H1 (cell line): ENCODE results near the gene OLFML2A. TPM values are rescaled to one million over a fixed set of nuclear protein-coding genes. Genes with fewer than 3 reads are reported as not detected.

Experiments
- CTCF ChIA-PET: fragments of 300-600 bp; sonication (Branson Sonifier 250); formaldehyde crosslinking; loops from one replicate; lab custom pipeline; 2021; ENCODE audit not compliant: partially characterized antibody; lab: Charles Lee
- POLR2A ChIA-PET: fragments of 300-600 bp; sonication (Branson Sonifier 250); formaldehyde crosslinking; loops from one replicate; lab custom pipeline; 2021; ENCODE audit warnings: inconsistent platforms; ENCODE audit not compliant: partially characterized antibody; lab: Charles Lee
- DNase-seq, 2 experiments: peaks; one replicate each; pipeline versions ENCODE4 v3.0.0 to v3.0.0-alpha.2; 2010 to 2022; ENCODE audit warnings: low spot score in 2 of 2, low read depth in 1 of 2, mixed read lengths in 1 of 2
- FAIRE-seq: peaks from 2 replicates; lab custom pipeline; 2011; peaks lifted over from hg19 to GRCh38; lab: Jason Lieb, UNC
- H2AFZ ChIP-seq: 2 replicates; pipeline ENCODE4 v1.8.1; 2012; ENCODE audit warnings: low read length, inconsistent platforms
- H2AK5ac ChIP-seq: 2 replicates; pipeline ENCODE4 v1.6.1; 2013; ENCODE audit warnings: low read depth, low read length
- H2BK120ac ChIP-seq: replicated peaks from 2 replicates; pipeline ENCODE3; 2013; ENCODE audit warnings: low read depth, low read length, inconsistent platforms
- H2BK12ac ChIP-seq: 2 replicates; pipeline ENCODE4 v1.6.1; 2013; ENCODE audit warnings: low read depth, low read length
- H2BK15ac ChIP-seq: 2 replicates; pipeline ENCODE4 v1.6.1; 2013; ENCODE audit warnings: low read length
- H2BK20ac ChIP-seq: 2 replicates; pipeline ENCODE4 v1.6.1; 2013; ENCODE audit warnings: low read length
- H2BK5ac ChIP-seq: 2 replicates; pipeline ENCODE4 v1.6.1; 2013; ENCODE audit warnings: low read depth, low read length
- H3K14ac ChIP-seq: 2 replicates; pipeline ENCODE4 v1.6.1; 2013; ENCODE audit warnings: inconsistent platforms; ENCODE audit not compliant: insufficient read length
- H3K18ac ChIP-seq: 2 replicates; pipeline ENCODE4 v1.6.1; 2013; ENCODE audit warnings: low read length; ENCODE audit errors: extremely low read depth
- H3K23ac ChIP-seq: 2 replicates; pipeline ENCODE4 v1.6.1; 2013; ENCODE audit warnings: inconsistent platforms; ENCODE audit not compliant: insufficient read length
- H3K23me2 ChIP-seq: 2 replicates; pipeline ENCODE4 v1.6.1; 2013; ENCODE audit warnings: low read depth, low read length
- H3K27ac ChIP-seq: 2 replicates; pipeline ENCODE4 v1.6.1; 2011; ENCODE audit warnings: low read depth, low read length, inconsistent platforms
- H3K27me3 ChIP-seq, 4 experiments: replicated peaks in 1 of 4; 1 replicate in 1 of 4; 2 replicates in 3 of 4; pipeline versions ENCODE4 v1.6.1 to v1.8.1; 2011 to 2013; ENCODE audit warnings: low read length in 3 of 4, mild to moderate bottlenecking in 3 of 4, inconsistent platforms in 2 of 4, mixed read lengths in 2 of 4, moderate library complexity in 1 of 4; ENCODE audit not compliant: control insufficient read depth in 3 of 4, insufficient read depth in 3 of 4; ENCODE audit errors: extremely low read depth in 1 of 4
- H3K36me3 ChIP-seq, 4 experiments: 2 replicates each; pipeline versions ENCODE4 v1.6.1 to v1.8.1; 2011 to 2013; ENCODE audit warnings: mild to moderate bottlenecking in 4 of 4, low read length in 3 of 4, moderate library complexity in 2 of 4, control low read depth in 1 of 4, inconsistent platforms in 1 of 4; ENCODE audit not compliant: insufficient read depth in 4 of 4, control insufficient read depth in 2 of 4
- H3K4ac ChIP-seq: replicated peaks from 2 replicates; pipeline ENCODE3; 2013; ENCODE audit warnings: low read length, low read depth, mixed read lengths, inconsistent platforms; ENCODE audit not compliant: insufficient read length
- H3K4me1 ChIP-seq, 4 experiments: replicated peaks in 1 of 4; 1 replicate in 1 of 4; 2 replicates in 3 of 4; pipeline versions ENCODE4 v1.6.1 to v1.8.1; 2011 to 2013; ENCODE audit warnings: low read length in 3 of 4, inconsistent platforms in 2 of 4, mixed read lengths in 1 of 4; ENCODE audit not compliant: insufficient read depth in 4 of 4, control insufficient read depth in 3 of 4
- H3K4me2 ChIP-seq, 2 experiments: 2 replicates each; pipeline versions ENCODE4 v1.6.1 to v1.8.1; 2011 to 2013; ENCODE audit warnings: low read depth in 2 of 2, low read length in 2 of 2, control low read depth in 1 of 2, inconsistent platforms in 1 of 2, mild to moderate bottlenecking in 1 of 2; ENCODE audit not compliant: insufficient read depth in 1 of 2
- H3K4me3 ChIP-seq, 4 experiments: fragments of 200-600, 300-600 bp in 1 of 4; sonication (generic), shearing (Covaris generic), sonication (Bioruptor Twin) in 1 of 4; 2 replicates each; pipeline versions ENCODE4 v1.5.1 to v1.8.1; 2011 to 2016; ENCODE audit warnings: low read length in 4 of 4, low read depth in 3 of 4, control low read depth in 2 of 4, inconsistent platforms in 2 of 4, mild to moderate bottlenecking in 2 of 4, mixed read lengths in 1 of 4, moderate library complexity in 1 of 4; ENCODE audit not compliant: insufficient read depth in 2 of 4; ENCODE audit errors: extremely low read depth in 1 of 4
- H3K56ac ChIP-seq: replicated peaks from 2 replicates; pipeline ENCODE3; 2013; ENCODE audit warnings: low read depth, mild to moderate bottlenecking, mixed read lengths, low read length, inconsistent platforms; ENCODE audit not compliant: insufficient read length
- H3K79me1 ChIP-seq: 2 replicates; pipeline ENCODE4 v1.6.1; 2013; ENCODE audit warnings: low read depth, low read length, control low read depth
- H3K79me2 ChIP-seq, 2 experiments: 2 replicates each; pipeline versions ENCODE4 v1.6.1 to v1.8.1; 2012 to 2013; ENCODE audit warnings: low read length in 2 of 2, mild to moderate bottlenecking in 2 of 2, inconsistent platforms in 1 of 2; ENCODE audit not compliant: insufficient read depth in 2 of 2, control insufficient read depth in 1 of 2
- H3K9ac ChIP-seq, 4 experiments: replicated peaks in 1 of 4; 1 replicate in 1 of 4; 2 replicates in 3 of 4; pipeline versions ENCODE4 v1.6.1 to v1.8.1; 2011 to 2013; ENCODE audit warnings: low read depth in 3 of 4, low read length in 3 of 4, control low read depth in 2 of 4, mild to moderate bottlenecking in 2 of 4, moderate library complexity in 2 of 4, inconsistent platforms in 1 of 4; ENCODE audit errors: extremely low read depth in 1 of 4
- H3K9me3 ChIP-seq, 2 experiments: 2 replicates each; pipeline versions ENCODE4 v1.6.1 to v1.8.1; 2012 to 2013; ENCODE audit warnings: mild to moderate bottlenecking in 2 of 2, moderate library complexity in 2 of 2, control low read depth in 1 of 2, inconsistent platforms in 1 of 2, low read depth in 1 of 2, low read length in 1 of 2, mixed read lengths in 1 of 2; ENCODE audit not compliant: insufficient read depth in 2 of 2
- H4K20me1 ChIP-seq, 2 experiments: replicated peaks in 1 of 2; 2 replicates each; pipeline versions ENCODE3 to v1.8.1; 2011 to 2013; ENCODE audit warnings: inconsistent platforms in 2 of 2, low read length in 2 of 2, mild to moderate bottlenecking in 1 of 2; ENCODE audit not compliant: insufficient read depth in 2 of 2, control insufficient read depth in 1 of 2
- H4K5ac ChIP-seq: 2 replicates; pipeline ENCODE4 v1.6.1; 2013; ENCODE audit warnings: low read length, low read depth, mixed read lengths, inconsistent platforms; ENCODE audit not compliant: insufficient read length
- H4K8ac ChIP-seq: 2 replicates; pipeline ENCODE4 v1.8.0; 2013; ENCODE audit warnings: mild to moderate bottlenecking, moderate library complexity, low read length, inconsistent platforms; ENCODE audit not compliant: insufficient read depth; ENCODE audit errors: extremely low read depth
- H4K91ac ChIP-seq: replicated peaks from 2 replicates; pipeline ENCODE3; 2013; ENCODE audit warnings: low read length, mixed read lengths, inconsistent platforms; ENCODE audit not compliant: insufficient read length
- BRCA1 ChIP-seq: IDR thresholded peaks from 2 replicates; pipeline ENCODE4 v1.6.1; 2012; ENCODE audit warnings: low read depth, low read length, improper control_type of control experiment
- CBX8 ChIP-seq: fragments of 300-800, 300-1000 bp; sonication (generic); IDR thresholded peaks from 2 replicates; pipeline ENCODE4 v1.7.1; 2016; ENCODE audit warnings: low read depth, low read length, borderline replicate concordance
- JUN ChIP-seq: IDR thresholded peaks from 2 replicates; pipeline ENCODE4 v1.6.1; 2011; ENCODE audit warnings: low read depth, mild to moderate bottlenecking, improper control_type of control experiment, low read length
- JUND ChIP-seq: IDR thresholded peaks from 2 replicates; pipeline ENCODE4 v1.6.1; 2011; ENCODE audit warnings: mild to moderate bottlenecking, improper control_type of control experiment, low read length
- KDM4A ChIP-seq: IDR thresholded peaks from one replicate; pipeline ENCODE4 v1.7.1; 2012; ENCODE audit warnings: low read depth, mild to moderate bottlenecking, moderate library complexity, low read length, inconsistent platforms; ENCODE audit not compliant: severe bottlenecking
- PHF8 ChIP-seq: fragments of 200-600 bp; sonication (generic); conservative IDR thresholded peaks from 2 replicates; pipeline ENCODE4 v1.7.1; 2012; ENCODE audit warnings: low read depth, mild to moderate bottlenecking, inconsistent platforms, low read length, moderate library complexity
- POLR2A ChIP-seq, 2 experiments: IDR thresholded peaks; 1 replicate in 1 of 2; 2 replicates in 1 of 2; pipeline ENCODE4 v1.6.1; 2011; ENCODE audit warnings: low read depth in 2 of 2, low read length in 2 of 2, mild to moderate bottlenecking in 2 of 2; ENCODE audit errors: control extremely low read depth in 1 of 2
- RBBP5 ChIP-seq: IDR thresholded peaks from 2 replicates; pipeline ENCODE4 v1.7.1; 2012; ENCODE audit warnings: low read depth, mild to moderate bottlenecking, inconsistent platforms, low read length, moderate library complexity, borderline replicate concordance
- RNF2 ChIP-seq: fragments of 200-900, 300-1000 bp; sonication (generic); IDR thresholded peaks from 2 replicates; pipeline ENCODE4 v1.7.1; 2016; ENCODE audit warnings: borderline replicate concordance, low read depth, mild to moderate bottlenecking, antibody characterized with exemption, low read length; ENCODE audit not compliant: poor library complexity, severe bottlenecking; ENCODE audit errors: missing control alignments
- SIRT6 ChIP-seq: IDR thresholded peaks from one replicate; pipeline ENCODE4 v1.7.1; 2012; ENCODE audit warnings: low read length, inconsistent platforms
- SP2 ChIP-seq: IDR thresholded peaks from 2 replicates; pipeline ENCODE4 v1.6.1; 2012; ENCODE audit warnings: mild to moderate bottlenecking, low read length, inconsistent platforms
- TAF1 ChIP-seq: IDR thresholded peaks from 2 replicates; pipeline ENCODE4 v1.6.1; 2011; ENCODE audit warnings: mild to moderate bottlenecking, low read depth, low read length
- USF2 ChIP-seq: IDR thresholded peaks from 2 replicates; pipeline ENCODE4 v1.6.1; 2011; ENCODE audit warnings: low read length, improper control_type of control experiment
- WGBS, 2 experiments: shearing (Covaris generic) in 1 of 2; methylation state at CpG; one replicate each; pipeline versions ENCODE4 v1.1.6 to v1.1.7; 2013 to 2015; ENCODE audit warnings: low lambda C conversion rate in 2 of 2, mixed read lengths in 2 of 2, inconsistent platforms in 1 of 2, low coverage in 1 of 2, missing lambda C conversion rate in 1 of 2; ENCODE audit not compliant: insufficient replicate concordance in 2 of 2, insufficient coverage in 1 of 2, insufficient read length in 1 of 2; ENCODE audit errors: extremely low coverage in 1 of 2, missing lambda C conversion rate in 1 of 2; 5-methylcytosine and 5-hydroxymethylcytosine counted together
- polyA plus RNA-seq, 7 experiments: library from polyadenylated mRNA; depleted of rRNA in 3 of 7; stranded (reverse) in 5 of 7; unstranded in 2 of 7; fragments of >200 nt in 5 of 7; fragments of 200-250 nt in 2 of 7; gene quantifications; 1 replicate in 5 of 7; 2 replicates in 1 of 7; 4 replicates in 1 of 7; pipeline versions ENCODE4 v1.2.1 to v1.2.3, GENCODE V29; 2011 to 2013; ENCODE audit warnings: missing spikeins in 2 of 7, mixed read lengths in 2 of 7
- total RNA-seq: library from RNA; stranded (reverse); fragmentation: NEBNext Ultra II Directional; extraction: Animal tissue kit (Norgen Biotek cat#: 25700); gene quantifications from 2 replicates; pipeline ENCODE4 v1.2.1, GENCODE V29; 2021

Gene OLFML2A
- total and polyA plus RNA-seq, 2 of the 8 experiments (the other 6 are each of a cell fraction or from before 2014, with no cell fraction given): 7.8 to 11.5 TPM

GRCh38 chr9:124802426-124802825, 25.5 kb downstream of the OLFML2A start:
- no peak overlapping the region for H3K56ac ChIP-seq
- H3K4me2 ChIP-seq: no peak overlapping the region
- H3K14ac ChIP-seq: no peak overlapping the region
- H3K23me2 ChIP-seq: no peaks in the 10 kb centered on the region
- no peaks in the 10 kb centered on the region for H3K36me3 ChIP-seq
- no peak overlapping the region for H2BK120ac ChIP-seq
- DNase-seq (no peak), FAIRE-seq (no peak)
- H3K79me1 ChIP-seq: no peaks in the 10 kb centered on the region
- no peak overlapping the region for H4K8ac ChIP-seq
- H3K18ac ChIP-seq: no peak overlapping the region
- CTCF ChIA-PET: interaction anchor here (0.6 to 65.2 kb wide), 6 partner anchors 9 to 167 kb away, joined by 3 to 1529 read pairs (median 8); partner anchors contain the start of genes ARPC5L, NR6A1, OLFML2A and RPL35
- H3K4ac ChIP-seq: no peak overlapping the region
- H2BK15ac ChIP-seq: no peak overlapping the region
- H3K9ac ChIP-seq: no peak overlapping the region
- no peak overlapping the region for H4K5ac ChIP-seq
- POLR2A ChIA-PET: interaction anchor here (1.2 to 1.3 kb wide), 2 partner anchors 9 to 54 kb away, joined by 3 to 4 read pairs; no protein-coding TSS in a partner anchor
- no peak overlapping the region for H2BK5ac ChIP-seq
- peaks cover 0 to 8% (median 0%) of the 10 kb centered on the region in 4 experiments; a peak in 2 of 7 replicates for H3K4me1 ChIP-seq
- no peaks in the 10 kb centered on the region for H3K27me3 ChIP-seq
- no peaks in the 10 kb centered on the region for H4K20me1 ChIP-seq
- no peak overlapping the region for H2BK12ac ChIP-seq
- WGBS, 2 experiments: 82% methylated on average over 3 of the region's 3 CpGs; no CpG with 5 or more reads in 1 of the 2 experiments
- no peak overlapping the region for H3K27ac ChIP-seq
- H3K23ac ChIP-seq: no peak overlapping the region
- H3K4me3 ChIP-seq: no peak overlapping the region
- no peak overlapping the region for H2AFZ ChIP-seq
- H2BK20ac ChIP-seq: no peak overlapping the region
- no peaks in the 10 kb centered on the region for H3K9me3 ChIP-seq
- H4K91ac ChIP-seq: no peak overlapping the region
- H2AK5ac ChIP-seq: no peak overlapping the region
- H3K79me2 ChIP-seq: no peaks in the 10 kb centered on the region
- TF ChIP-seq RNF2 (no peak), BRCA1 (no peak), KDM4A (no peak), JUND (no peak), CBX8 (no peak), SIRT6 (no peak), TAF1 (no peak), PHF8 (no peak), JUN (no peak), USF2 (no peak), SP2 (no peak), RBBP5 (no peak), POLR2A (IDR thresholded peaks at IDR 0.05; ENCODE audit: control extremely low read depth in 1 of 2, low read depth in 2 of 2, low read length in 2 of 2) (no peak)
